ENCODE results near the gene FXR2. TPM values are rescaled to one million over a fixed set of nuclear protein-coding genes. Genes with fewer than 3 reads are reported as not detected.

FXR2 gene
- total and polyA plus RNA-seq, 10 of the 15 experiments (the other 5 are each of a cell fraction or from before 2014, with no cell fraction given): 1.6 to 33.3 (median 22.0) TPM

DNA sequence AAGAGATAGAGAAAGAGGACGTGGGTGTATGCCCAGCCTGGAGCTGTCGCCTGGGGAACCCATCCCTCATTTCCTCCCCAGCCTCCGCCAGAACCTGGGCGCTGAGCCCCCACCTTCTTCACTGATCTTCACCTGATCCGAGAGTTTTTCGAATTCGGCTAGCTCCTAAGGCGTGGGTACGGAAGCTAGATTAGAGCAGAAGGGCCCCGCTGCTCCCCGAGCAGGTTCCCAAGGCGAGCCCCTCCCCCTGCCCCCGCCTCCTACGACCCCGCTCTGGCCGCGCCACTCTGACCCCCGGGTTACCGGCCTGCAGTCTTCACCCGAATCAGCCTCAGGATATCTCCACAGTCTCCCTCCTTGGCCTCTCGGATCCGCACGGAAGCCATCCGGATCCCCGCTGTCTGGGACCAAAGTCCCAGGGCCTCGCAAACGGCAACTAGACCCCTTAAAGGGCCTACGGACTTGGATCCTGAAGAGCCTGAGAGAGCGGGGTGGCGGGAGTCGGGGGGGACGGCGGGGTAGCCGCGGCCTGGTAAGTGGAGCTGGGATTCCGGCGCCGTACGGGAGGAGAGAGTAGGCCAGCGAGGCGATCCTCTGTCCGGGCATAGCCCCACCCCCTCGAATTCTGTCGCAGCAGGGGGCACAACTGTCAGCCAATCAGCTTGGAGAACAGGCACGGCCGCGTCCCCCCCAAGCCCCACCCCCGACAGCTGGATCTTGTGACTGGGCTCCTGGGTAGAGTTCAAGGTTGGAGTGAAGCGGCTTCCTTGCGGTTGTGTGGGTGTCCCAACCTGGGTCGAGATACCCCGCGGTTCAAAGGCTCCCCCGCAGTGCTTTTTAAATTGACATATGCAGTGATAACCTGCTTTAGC is 12.8 kb upstream of the FXR2 start, which contains the start of gene SAT2 (continued):
- no peak for TF ChIP-seq HDAC2 (IDR thresholded peaks at IDR 0.05)
- TF ChIP-seq, protein P1, sequence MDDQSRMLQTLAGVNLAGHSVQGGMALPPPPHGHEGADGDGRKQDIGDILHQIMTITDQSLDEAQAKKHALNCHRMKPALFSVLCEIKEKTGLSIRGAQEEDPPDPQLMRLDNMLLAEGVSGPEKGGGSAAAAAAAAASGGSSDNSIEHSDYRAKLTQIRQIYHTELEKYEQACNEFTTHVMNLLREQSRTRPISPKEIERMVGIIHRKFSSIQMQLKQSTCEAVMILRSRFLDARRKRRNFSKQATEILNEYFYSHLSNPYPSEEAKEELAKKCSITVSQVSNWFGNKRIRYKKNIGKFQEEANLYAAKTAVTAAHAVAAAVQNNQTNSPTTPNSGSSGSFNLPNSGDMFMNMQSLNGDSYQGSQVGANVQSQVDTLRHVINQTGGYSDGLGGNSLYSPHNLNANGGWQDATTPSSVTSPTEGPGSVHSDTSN (IDR thresholded peaks at IDR 0.05; ENCODE audit: insufficient replicate concordance, low read depth, low read length): peak; percentile 66
- TF ChIP-seq, protein P2, sequence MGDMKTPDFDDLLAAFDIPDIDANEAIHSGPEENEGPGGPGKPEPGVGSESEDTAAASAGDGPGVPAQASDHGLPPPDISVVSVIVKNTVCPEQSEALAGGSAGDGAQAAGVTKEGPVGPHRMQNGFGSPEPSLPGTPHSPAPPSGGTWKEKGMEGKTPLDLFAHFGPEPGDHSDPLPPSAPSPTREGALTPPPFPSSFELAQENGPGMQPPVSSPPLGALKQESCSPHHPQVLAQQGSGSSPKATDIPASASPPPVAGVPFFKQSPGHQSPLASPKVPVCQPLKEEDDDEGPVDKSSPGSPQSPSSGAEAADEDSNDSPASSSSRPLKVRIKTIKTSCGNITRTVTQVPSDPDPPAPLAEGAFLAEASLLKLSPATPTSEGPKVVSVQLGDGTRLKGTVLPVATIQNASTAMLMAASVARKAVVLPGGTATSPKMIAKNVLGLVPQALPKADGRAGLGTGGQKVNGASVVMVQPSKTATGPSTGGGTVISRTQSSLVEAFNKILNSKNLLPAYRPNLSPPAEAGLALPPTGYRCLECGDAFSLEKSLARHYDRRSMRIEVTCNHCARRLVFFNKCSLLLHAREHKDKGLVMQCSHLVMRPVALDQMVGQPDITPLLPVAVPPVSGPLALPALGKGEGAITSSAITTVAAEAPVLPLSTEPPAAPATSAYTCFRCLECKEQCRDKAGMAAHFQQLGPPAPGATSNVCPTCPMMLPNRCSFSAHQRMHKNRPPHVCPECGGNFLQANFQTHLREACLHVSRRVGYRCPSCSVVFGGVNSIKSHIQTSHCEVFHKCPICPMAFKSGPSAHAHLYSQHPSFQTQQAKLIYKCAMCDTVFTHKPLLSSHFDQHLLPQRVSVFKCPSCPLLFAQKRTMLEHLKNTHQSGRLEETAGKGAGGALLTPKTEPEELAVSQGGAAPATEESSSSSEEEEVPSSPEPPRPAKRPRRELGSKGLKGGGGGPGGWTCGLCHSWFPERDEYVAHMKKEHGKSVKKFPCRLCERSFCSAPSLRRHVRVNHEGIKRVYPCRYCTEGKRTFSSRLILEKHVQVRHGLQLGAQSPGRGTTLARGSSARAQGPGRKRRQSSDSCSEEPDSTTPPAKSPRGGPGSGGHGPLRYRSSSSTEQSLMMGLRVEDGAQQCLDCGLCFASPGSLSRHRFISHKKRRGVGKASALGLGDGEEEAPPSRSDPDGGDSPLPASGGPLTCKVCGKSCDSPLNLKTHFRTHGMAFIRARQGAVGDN (IDR thresholded peaks at IDR 0.05): 0 out of 2 replicates have a peak, but pooled peaks have one; percentile 39
- no peak for TF ChIP-seq BRCA1 (IDR thresholded peaks at IDR 0.05; ENCODE audit: low read depth, low read length)
- TF ChIP-seq ESRRA (IDR thresholded peaks at IDR 0.05; ENCODE audit: low read length): no peak
- TF ChIP-seq POLR2AphosphoS5 (IDR thresholded peaks at IDR 0.05; ENCODE audit: low read length): peak; percentile 73
- peak; percentile 57; the same call in 1 of the 2 replicates for TF ChIP-seq CBFB (IDR thresholded peaks at IDR 0.05; ENCODE audit: low read depth)
- peak; percentile 18; the same call in 1 of the 2 replicates for TF ChIP-seq HDGF (IDR thresholded peaks at IDR 0.05)
- no peak for TF ChIP-seq ZNF207 (IDR thresholded peaks at IDR 0.05; ENCODE audit: borderline replicate concordance)
- TF ChIP-seq MXI1 (IDR thresholded peaks at IDR 0.05; ENCODE audit: low read depth, low read length): 0 out of 2 replicates have a peak, but pooled peaks have one; percentile 28
- TF ChIP-seq KLF5 (IDR thresholded peaks at IDR 0.05; ENCODE audit: partially characterized antibody): no peak
- TF ChIP-seq CREM (IDR thresholded peaks at IDR 0.05; ENCODE audit: low read depth): peak; percentile 39; the same call in 1 of the 2 replicates
- peak; percentile 50 for TF ChIP-seq IKZF1 (conservative IDR thresholded peaks at IDR 0.05)
- TF ChIP-seq ZNF622 (IDR thresholded peaks at IDR 0.05): no peak
- 0 out of 2 replicates have a peak, but pooled peaks have one; percentile 56 for TF ChIP-seq BACH1 (IDR thresholded peaks at IDR 0.05; ENCODE audit: borderline replicate concordance)
